CD4-positive, alpha-beta T cell treated with Interleukin-4 for 1 hour (primary cell): ENCODE data around the gene TMEM54.

Experiments
- DNase-seq, 2 donors: peaks; one replicate each; pipeline ENCODE4 v3.0.0-alpha.2; 2020 to 2022

TMEM54 gene

DNA sequence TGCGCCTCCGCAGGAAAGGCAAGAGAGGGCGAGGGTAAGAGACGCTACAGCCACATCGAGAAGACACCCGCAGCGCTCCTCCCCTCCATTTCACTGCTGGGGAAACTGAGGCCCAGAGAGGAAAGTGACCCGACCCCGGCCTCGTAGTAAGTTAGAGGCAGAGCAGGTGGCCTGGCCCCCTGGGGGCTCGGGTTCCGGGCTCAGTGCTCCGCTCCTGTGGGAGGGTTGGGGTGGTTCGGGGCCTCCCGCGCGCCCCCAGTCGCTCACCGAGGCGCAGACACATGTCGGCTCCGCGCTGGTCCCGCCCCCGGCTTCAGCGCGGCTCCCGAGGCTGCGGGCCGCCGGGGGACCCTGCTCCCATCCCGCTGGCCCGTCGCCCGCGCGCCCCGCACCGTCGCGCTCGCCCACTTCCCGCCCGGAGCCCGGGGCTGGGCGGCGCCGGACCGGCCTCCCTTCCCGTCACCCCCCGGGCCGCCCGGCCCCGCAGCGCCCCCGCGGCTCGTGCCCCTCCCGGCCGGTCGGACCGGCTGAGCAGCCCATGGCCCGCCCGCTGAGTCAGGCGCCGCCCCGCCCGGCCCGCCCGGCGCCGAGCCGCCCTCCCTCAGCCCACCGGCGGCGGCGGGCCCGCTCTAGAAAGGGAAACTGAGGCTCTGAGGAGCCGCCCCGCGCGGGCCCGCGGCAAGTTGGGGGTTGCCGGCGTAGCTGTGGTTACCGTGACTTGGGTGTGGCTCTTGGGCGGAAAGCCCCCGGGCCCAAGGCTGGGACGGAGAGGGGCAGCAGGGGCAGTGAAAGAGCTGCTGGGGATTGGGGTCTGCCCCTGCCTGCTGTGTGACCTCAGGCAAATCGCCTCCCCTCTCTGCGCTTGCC lies at the start of gene TMEM54:
Gene TMEM54 (minus strand): TSS at position 434 of the 867 bp plus-strand sequence. CDS start 151 bp downstream, at position 283.
- no peak for DNase-seq

- no peak for DNase-seq
Measured at GRCh38 chr1:32949519-32949918, 48.3 kb upstream of the TMEM54 start.

DNA sequence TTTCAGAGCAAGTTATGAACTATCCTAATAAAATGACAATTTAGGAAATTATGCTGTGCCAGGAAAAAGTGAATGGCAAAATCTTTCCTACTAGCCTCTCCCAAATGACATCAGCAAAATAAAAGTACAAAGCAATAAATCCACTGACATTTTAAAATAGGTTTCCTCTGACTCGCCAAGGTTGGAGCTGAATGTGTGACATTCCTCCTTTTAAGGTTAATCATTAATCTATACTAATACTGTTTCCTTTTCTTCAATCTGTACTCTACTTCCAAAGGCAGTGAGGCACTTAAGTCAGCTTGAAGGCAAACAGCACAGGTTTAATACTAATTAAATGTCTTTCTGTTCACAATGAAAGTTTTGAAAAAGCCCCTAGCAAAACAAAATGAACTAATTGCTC lies 47.7 kb upstream of the TMEM54 start:
- DNase-seq = no peak

DNA sequence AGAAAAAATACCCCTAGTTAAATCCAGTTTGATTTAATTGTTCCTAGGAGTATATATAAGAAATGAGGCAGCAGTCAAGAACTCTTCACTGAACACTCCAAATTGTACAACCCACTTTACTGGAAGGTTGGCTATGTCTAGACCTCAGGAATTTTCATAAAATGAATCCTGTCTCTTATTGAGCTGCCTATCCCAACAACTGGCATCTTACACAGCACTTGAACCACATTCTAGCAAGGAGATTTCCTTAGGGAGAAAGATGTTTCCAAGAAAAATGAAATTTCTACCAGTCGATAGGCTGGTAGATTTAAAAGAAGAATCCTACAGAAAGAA lies 47.2 kb upstream of the TMEM54 start:
- DNase-seq = no peak

DNA sequence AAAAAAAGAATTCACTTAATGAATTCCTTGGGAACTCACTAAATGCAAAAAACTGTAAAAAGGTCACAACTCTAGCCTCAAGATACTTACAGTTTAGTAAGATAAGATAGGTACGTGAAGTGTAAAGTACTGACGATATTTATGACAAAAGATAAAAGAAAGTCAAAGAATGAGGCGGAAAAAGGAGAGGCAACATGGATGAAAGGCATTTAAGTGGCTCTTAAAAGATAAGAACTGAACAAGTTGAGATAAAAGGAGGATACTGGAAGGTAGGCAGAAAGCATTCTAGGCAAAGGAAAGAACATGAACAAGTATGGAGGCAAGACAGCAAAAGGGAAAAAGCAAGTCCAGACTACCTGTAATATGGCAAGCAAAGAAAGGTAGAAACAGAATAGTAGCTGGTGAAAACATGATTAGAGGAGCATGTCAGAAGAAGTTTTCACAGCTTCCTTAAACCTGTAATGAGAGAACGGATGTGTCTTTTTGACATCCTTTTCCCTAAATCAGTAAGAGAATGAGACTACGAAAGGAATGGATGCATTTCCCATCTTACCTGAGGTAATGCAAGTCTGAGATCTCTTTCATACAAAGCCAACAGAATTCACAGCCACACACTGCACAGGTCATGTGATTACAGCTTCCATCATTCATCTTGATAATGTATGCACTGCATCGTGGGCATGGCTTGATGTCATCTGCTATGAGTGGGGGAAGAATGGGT lies 46.6 kb upstream of the TMEM54 start:
- DNase-seq = no peak

DNA sequence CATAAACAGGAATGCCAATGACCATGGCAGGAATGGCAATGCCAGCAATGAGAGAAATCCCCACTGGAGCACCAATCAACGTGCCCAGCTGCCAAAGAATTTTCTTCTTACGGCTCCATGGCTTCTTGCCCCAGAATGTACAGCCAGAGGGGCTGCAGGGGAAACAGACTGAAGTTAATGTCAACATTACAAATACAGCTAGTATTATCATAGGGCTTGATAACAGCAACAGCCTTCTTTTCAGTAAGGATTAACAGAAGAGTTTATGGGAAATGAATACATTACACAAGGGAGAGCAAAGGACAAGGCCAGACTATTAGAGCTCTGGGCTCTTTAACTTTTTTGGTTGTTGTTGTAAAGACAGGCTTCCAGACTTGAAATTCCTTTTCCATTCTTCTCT lies 45.2 kb upstream of the TMEM54 start:
- DNase-seq = no peak

DNA sequence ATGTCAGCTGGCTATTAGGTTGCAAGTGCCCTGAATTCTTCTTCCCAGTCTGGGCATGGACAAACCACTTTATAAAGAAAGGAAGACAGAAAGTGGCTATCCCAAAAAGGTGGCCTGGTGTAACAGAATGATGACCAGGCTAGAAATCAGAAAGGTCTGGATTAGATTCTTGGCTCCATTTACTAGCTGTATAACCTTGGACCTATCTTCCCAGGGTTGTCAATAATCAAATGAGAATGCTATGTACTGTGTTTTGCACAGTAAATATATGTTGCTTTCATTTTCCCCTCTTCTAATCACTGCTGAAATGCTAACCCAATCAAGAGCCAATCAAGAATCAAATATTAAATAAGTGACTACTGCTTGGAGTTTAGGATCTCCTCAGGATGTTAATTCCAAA lies 43.0 kb upstream of the TMEM54 start:
- DNase-seq = no peak

DNA sequence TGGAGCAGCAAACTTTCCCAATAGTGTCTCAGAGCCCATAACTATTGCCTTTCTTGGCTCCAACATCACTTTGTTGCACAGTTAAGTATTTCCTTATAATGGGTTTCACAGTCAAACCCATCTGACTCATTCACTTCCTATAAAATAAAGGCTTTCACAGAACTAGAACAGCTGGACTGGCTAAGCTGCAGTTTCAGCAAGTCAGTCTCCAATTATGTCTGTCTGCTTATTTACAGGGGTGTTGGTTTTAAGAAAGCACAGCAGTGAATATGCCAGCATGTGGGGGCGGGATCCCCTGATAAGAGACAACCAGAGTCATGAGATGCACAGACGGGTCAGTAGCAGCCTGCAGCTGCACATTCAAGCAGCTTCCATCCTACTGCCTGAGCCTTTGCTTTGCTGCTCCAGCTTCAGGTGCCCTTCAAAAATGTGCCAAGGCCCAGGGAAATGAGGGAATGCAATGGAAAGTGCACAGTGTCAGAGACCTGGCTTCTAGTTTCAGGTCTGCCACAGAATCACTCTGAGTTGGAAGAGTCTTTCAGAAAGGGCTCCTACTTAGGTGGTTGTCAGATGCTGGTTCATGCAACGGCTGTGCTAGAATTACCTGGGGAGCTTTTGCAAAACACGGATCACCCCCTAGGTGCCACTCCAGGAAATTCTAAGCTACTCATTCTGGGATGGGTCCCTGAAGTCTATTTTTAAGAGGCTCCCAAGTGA lies 38.6 kb upstream of the TMEM54 start:
- no peak for DNase-seq

GRCh38 chr1:32937061-32937460 lies 35.9 kb upstream of the TMEM54 start:
- no peak for DNase-seq

DNA sequence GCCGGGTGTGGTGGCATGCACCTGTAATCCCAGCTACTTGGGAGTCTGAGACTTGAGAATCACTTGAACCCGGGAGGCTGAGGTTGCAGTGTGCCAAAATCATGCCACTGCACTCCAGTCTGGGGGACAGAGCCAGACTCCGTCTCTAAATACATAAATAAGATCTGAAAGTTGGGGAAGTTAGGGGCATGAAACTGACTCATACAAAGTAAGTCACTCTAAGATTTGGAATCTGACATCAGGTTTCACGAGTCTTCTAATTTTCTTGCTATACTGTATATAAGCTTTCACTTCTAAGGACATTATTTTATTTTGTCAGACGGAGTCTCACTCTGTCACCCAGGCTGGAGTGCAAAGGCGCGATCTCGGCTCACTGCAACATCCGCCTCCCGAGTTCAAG lies 33.3 kb upstream of the TMEM54 start:
- DNase-seq = no peak

GRCh38 chr1:32933742-32934322 lies 32.6 kb upstream of the TMEM54 start:
- DNase-seq = no peak

DNA sequence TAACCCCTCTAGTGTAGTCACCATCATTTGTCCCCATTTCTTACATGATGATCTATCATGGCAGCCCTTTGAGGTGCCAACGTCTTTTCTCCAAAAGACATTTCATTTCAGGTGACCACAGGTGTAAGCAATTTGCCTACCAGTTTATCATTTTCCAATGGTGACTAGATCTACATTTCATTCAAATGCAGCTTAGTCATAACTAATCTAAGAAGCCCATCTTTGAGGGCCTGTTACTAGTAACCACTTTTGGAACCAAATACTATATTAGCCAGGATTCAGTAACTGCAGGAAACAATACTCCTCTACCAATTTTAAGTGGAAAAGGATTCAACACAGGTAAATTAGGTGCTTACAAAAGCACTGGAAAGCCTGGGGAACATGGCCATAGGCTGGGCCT lies 30.6 kb upstream of the TMEM54 start:
- DNase-seq = no peak

DNA sequence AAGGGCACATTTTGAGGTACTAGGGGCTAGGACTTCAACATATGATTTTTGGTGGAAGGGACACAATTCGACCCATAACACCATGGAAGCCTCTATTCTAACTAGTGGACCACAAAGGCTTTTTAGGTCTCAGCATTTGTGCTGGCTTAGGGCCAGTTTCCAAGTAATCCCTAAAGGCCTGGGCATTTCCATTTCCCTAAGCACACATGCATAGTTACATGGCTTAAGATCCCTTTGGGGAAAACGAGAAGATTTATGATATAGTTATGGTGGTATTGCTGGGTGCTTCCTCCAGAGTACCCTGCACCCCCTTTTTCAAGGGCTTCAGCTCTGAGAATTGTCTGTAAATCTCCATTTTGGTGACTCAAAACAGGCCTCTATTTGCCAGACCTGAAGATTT lies 28.2 kb upstream of the TMEM54 start:
- DNase-seq = no peak

GRCh38 chr1:32928715-32929114 lies 27.5 kb upstream of the TMEM54 start:
- DNase-seq = no peak

DNA sequence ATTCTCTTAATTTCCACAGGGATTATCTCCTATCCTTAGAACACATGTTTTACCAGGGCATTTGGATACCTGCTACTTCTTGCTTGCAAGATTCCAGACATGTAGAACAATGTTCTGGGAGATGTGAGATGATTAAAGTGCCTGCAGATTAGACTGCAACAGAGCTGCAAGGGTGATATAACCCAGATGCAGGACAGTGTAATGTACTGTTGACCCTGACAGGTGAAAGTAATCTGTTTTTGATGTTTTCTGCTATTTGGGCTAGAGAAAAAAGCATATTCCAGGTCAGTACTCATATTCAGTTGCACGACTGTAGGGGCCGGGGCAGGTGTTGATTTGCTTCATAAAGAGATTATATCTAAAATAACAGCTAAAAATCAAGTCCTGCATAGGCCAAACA lies 27.1 kb upstream of the TMEM54 start:
- no peak for DNase-seq

GRCh38 chr1:32927441-32927840 lies 26.3 kb upstream of the TMEM54 start:
- DNase-seq = no peak

DNA sequence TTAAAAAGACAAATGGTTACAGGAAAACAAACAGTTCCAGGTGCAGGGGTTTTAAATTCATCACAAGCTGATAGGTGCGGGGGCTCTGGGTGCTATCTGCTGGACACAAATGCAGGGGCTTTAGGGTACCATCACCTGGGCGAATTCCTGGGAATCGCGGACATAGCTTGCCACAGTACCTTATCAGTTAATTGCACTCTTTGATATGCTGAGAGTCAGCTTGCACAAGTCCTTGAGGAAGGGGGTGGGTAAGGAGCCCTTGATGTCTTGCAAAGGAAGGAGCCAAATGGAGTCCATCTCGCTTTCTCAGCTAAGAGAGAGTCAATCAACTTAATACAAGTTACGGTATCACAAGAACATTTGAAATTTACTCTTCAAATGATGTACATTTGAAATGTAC lies 25.4 kb upstream of the TMEM54 start:
- DNase-seq = no peak

DNA sequence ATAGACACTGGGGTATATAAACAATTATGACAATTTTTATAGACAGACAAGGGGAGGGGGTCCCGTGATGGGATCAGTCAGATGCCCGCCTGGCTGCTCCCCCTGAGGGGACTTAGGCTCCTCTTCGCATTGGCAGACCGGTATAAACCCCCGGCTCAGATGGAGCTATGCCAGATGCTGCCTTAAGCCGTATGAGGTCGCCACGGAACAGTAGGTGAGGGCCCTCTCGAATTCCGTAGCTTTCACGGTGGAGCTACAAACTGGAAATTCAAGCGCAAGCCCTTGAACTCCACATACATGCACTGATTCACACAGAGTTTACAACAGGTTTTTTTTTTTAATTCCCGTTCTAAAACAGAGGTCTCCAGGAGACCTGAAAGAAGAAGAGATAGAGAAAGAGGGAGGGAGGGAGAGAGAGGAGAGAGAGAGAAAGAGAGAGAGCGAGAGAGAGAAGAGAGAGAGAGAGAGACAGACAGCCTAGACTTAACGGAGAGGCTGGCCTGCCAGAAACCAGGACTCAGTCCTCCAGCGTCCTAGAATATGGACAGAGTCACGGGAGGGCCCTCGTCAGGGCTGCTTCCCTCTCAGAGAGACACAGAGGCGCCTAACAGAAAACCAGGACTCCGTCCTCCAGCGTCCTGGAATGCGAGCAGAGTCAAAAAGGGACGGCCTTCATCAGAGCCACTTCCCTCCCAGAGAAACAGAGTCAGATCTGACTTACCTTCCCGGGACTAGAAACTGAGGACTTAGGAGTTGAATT lies 24.4 kb upstream of the TMEM54 start:
- DNase-seq = no peak

- DNase-seq = no peak
Measured at GRCh38 chr1:32924881-32925344, 23.7 kb upstream of the TMEM54 start.

DNA sequence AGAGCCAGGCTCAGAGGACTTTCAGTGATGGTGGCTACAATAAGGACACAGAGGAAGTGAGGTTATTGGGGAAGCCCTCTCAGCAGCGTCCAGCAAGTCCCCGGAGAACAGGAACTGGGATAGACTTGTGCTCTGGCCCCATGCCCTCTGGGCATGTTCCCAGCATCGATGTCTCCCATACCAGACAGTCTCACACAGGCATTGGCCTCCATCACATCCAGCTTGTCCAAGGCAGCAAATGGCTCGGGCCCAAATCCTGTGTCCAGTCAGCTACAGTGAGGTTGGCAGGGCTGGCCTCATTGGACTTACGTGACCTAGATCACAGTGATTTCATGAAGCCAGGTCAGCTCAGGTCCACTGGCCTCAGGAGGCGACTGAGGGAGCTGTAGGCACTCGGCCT lies 19.6 kb upstream of the TMEM54 start:
- DNase-seq = no peak

DNA sequence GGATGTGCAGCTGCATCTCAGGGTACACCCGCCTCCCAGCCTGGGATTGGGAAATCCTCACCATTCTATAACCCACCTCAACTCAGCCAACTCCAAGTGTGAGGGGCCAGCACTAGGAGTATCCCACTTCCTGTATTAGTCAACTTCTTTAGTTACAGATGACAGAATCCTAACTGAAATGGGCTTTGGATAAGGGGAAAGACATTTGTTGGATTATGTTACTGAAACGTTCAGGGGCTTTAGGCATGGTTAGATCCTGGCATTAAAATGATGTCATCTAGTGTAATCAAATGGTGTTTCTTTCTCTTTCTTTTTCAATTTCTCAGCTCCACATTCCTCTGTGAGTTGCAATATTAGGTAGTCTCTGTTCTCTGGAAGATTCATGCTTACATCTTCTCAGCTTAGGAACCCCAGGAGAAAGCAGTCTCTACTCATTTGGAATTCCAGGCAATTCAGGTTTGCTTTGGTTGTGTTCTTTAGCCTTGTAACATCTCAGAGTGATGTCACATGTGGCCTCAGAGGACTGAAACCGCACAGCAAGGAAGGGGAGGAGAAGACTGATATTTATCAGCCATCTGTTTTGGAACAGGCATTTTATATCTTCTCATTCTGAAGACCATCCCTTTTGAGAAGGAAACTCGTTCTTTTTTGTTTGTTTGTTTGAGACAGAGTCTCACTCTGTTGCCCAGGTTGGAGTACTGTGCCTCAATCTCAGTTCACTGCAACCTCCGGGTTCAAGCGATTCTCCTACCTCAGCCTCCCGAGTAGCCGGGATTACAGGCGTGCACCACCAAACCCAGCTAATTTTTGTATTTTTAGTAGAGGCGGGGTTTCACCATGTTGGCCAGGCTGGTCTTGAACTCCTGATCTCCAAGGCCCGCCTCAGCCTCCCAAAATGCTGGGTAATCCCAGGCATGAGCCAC lies 18.9 kb upstream of the TMEM54 start:
- DNase-seq = no peak
